ENCODE data around the gene PARVG. TPM values are rescaled to one million over a fixed set of nuclear protein-coding genes. Genes with fewer than 3 reads are reported as not detected.

Gene PARVG
- total and polyA plus RNA-seq, 2 donors (not counting 3 experiments of a cell fraction or from before 2014, with no cell fraction given): 0.82 TPM; not detected in 1

- TF ChIP-seq CTCF (IDR thresholded peaks at IDR 0.05; ENCODE audit: extremely low read depth in 1 of 2, insufficient read depth in 1 of 2, low read depth in 1 of 2, low read length in 2 of 2) (no peak), POLR2AphosphoS5 (IDR thresholded peaks at IDR 0.05; ENCODE audit: insufficient read depth, low read depth, low read length) (no peak), MYC (IDR thresholded peaks at IDR 0.05; ENCODE audit: low read depth, low read length) (no peak), EZH2 (IDR thresholded peaks at IDR 0.05; ENCODE audit: borderline replicate concordance, low read depth, low read length, severe bottlenecking) (no peak), JUN (IDR thresholded peaks at IDR 0.05; ENCODE audit: borderline replicate concordance, insufficient read depth, insufficient read length, low read depth) (no peak), POLR2A (IDR thresholded peaks at IDR 0.05; ENCODE audit: low read depth, low read length) (no peak), MAX (IDR thresholded peaks at IDR 0.05; ENCODE audit: insufficient read depth, insufficient read length) (no peak), FOS (IDR thresholded peaks at IDR 0.05; ENCODE audit: borderline replicate concordance, insufficient read depth, low read length) (no peak), GATA2 (IDR thresholded peaks at IDR 0.05; ENCODE audit: insufficient read depth, insufficient read length, low read depth, low read length) (no peak)
- Histone ChIP-seq H4K20me1 (replicated peaks; ENCODE audit: control insufficient read depth, extremely low read depth, insufficient read depth, low read length) (no peaks in the 10 kb centered on the region), H3K4me2 (ENCODE audit: insufficient read depth, low read length) (no peak overlapping the region), H3K4me3 (replicated peaks in 1 of 3; ENCODE audit: insufficient read depth in 1 of 3, low read depth in 1 of 3, low read length in 3 of 3) (no peak overlapping the region), H3K9me1 (replicated peaks; ENCODE audit: control insufficient read depth, extremely low read depth, insufficient read depth, low read length) (no peaks in the 10 kb centered on the region), H3K36me3 (ENCODE audit: control insufficient read depth in 2 of 2, extremely low read depth in 1 of 2, insufficient read depth in 2 of 2, low read length in 2 of 2) (no peaks in the 10 kb centered on the region), H3K9ac (replicated peaks; ENCODE audit: extremely low read depth, insufficient read depth, low read length) (no peak overlapping the region), H3K9me3 (replicated peaks; ENCODE audit: control insufficient read depth, insufficient read depth, low read length) (no peaks in the 10 kb centered on the region), H3K27me3 (ENCODE audit: control insufficient read depth in 2 of 2, insufficient read depth in 2 of 2, low read length in 2 of 2) (no peaks in the 10 kb centered on the region), H2AFZ (ENCODE audit: low read depth, low read length) (no peak overlapping the region), H3K79me2 (ENCODE audit: control insufficient read depth, insufficient read depth, low read length) (no peaks in the 10 kb centered on the region), H3K4me1 (ENCODE audit: control insufficient read depth, extremely low read depth, insufficient read depth, low read length) (no peaks in the 10 kb centered on the region), H3K27ac (ENCODE audit: insufficient read depth, low read depth, low read length) (no peak overlapping the region)
- CTCF ChIA-PET: no interaction called here
- POLR2A ChIA-PET: no interaction called here
- FAIRE-seq (no peak), DNase-seq (ENCODE audit: low read depth, low spot score) (no peak)
- no TSS peak for BruUV-seq (replicated peaks)
- dilution Hi-C loops (cut with MboI; ENCODE audit: extremely low pct_ligation_motif_present, low sequenced_read_pairs) (no loop called here), intact Hi-C loops (cut with micrococcal nuclease) (no loop called here)
These were observed 32.2 kb downstream of the PARVG start for GRCh38 chr22:44212936-44213335.

Data from endothelial cell of umbilical vein (primary cell).